ENCODE data around the gene HDHD5.

DNA sequence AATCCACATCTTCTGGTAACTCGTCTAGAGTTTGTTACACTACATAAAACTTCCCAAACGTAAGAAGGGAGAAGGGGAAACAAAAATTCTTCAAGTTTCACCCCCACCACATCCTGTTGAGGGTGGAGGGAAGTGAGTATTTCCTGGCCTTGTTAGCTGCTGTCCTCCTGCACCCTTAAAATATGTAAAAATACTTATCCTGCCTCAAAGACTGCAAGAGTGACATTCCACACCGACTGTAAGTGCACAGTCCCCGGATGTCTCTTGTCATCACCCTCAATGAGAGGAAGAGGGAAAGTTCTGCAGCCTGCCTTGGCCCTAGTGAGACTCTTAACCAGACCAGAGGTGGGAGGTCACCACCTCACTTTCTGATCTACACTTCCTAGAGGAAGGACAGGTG lies 41.2 kb downstream of the HDHD5 start:
- TF ChIP-seq CTCF (IDR thresholded peaks at IDR 0.05) (no peak), POLR2A (IDR thresholded peaks at IDR 0.05) (no peak), EP300 (IDR thresholded peaks at IDR 0.05) (no peak), POLR2AphosphoS5 (IDR thresholded peaks at IDR 0.05) (no peak)

Data from suprapubic skin (tissue), 4 donors.